GM08714 (cell line): Measurements from ENCODE around the gene MAP7D1.
"Not testable (repeated sequence)": the region's sequence is repeated elsewhere in the genome, so short reads cannot be mapped to it uniquely, and the experiment has no call there.

Experiments used
- H3K4me3 ChIP-seq: fragments of 200-500 bp; sonication (Bioruptor generic); 2 replicates; pipeline ENCODE4 v1.5.1; 2014; ENCODE audit warnings: mild to moderate bottlenecking, low read length, inconsistent platforms
- ZNF274 ChIP-seq: IDR thresholded peaks from 2 replicates; pipeline ENCODE4 v1.6.1; 2012; ENCODE audit warnings: mild to moderate bottlenecking, low read depth, low read length

MAP7D1 gene

DNA sequence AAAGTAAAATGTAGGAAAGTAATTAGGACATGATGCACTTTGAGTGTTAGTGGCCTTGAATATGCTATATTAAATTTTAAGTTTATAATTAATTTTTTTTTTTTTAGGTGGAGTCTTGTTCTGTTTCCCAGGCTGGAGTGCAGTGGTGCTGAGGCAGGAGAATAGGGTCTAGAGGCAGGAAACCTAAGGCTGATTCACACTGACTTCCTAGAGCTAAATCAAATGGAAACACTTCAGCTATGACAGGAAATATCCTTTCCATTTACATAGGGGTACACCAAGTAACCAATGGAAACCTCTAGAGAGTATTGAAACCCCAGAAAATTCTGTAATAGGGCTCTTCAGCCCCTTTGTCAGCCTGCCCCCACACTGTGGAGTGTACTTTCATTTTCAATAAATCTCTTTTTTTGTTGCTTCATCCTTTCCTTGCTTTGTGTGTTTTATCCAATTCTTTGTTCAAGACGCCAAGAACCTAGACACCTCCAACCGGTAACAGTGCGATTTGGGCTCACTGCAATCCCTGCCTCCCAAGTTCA, 50.4 kb downstream of the MAP7D1 start:
- TF ChIP-seq ZNF274: no peak
- no peak overlapping the region for H3K4me3 ChIP-seq

DNA sequence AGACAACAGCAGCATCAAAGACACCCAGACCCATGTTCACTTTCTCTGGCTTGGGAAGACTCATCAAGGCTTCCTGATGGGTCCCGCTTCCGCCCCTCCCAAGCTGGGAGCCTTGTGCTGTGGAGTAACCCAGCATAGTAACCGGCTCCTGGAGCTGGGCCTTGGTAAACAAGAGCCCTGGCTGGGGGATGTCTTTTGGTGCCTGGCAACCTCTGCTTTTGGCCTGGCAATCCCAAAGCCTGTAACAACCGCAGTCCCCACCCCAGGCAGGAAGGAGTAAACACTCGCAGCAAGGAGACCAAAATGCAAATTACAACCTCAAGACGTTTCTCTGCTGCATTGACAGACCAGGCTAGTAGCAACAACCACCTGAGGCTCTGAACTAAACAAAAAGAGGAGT, 51.4 kb downstream of the MAP7D1 start:
- H3K4me3 ChIP-seq: no peak overlapping the region
- TF ChIP-seq ZNF274: no peak

DNA sequence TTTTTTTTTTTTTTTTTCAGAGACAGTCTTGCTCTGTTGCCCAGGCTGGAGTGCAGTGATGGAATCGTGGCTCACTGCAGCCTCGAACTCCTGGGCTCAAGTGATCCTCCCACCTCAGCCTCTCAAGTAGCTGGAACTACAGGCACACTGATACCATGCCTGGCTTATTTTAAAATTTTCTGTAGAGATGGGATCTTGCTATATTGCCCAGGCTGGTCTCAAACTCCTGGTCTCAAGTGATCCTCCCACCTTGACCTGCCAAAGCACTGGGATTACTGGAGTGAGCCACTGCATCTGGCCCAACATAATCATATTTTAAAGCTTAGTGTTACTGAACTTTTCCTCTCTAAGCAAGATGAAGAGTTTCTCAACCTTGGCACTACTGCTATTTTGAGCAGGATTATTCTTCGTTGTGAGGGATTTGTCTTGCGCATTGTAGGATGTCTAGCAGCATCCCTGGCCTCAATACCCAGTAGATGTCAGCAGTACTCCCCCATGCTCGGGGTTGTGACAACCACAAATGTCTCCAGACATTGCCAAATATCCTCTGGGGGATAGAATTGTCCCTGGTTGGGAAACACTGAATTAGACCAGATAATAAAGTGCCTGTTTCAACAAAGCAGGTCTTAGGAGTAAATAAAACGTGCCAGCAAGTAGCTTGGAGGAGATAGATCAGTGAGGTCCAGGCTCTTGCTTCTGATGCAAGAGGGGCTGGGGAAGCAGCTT, 53.2 kb downstream of the MAP7D1 start:
- H3K4me3 ChIP-seq: no peak overlapping the region
- TF ChIP-seq ZNF274: no peak

DNA sequence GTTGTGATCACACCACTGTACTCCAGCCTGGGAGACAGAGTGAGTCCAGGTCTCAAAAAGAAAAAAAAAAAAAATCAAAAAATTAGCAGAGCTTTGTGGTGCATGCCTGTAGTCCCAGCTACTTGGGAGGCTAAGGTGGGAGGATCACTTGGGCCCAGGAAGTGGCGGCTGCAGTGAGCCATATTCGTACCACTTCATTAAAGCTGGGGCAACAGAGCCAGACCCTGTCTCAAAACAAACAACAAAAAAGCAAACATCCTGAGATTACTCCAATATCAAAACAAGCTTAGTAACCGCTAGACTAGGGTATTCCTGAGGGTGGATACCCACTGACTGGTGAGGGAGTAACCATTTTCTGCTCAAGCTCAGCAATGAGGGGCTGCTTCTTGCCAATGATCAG, 55.3 kb downstream of the MAP7D1 start:
- TF ChIP-seq ZNF274: no peak
- no peak overlapping the region for H3K4me3 ChIP-seq

DNA sequence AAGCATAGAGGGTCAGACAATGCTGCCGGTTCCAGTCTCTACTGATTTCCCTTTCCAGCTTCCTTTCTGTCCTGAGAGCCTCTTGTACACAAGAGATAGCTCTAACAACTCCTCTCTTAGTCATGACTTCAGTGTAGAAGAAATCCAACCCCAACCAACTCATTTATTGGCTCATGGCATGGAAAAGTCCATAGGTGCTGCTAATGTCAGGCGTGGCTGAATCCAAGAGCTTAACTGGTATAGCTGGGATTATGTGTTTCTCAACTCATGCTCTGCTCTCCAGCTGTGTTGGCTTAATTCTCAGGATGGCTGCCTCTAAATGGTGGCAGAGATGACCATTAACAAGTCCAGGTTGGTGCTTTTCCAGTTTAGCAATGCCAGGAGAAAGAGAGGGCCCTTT, 55.9 kb downstream of the MAP7D1 start:
- TF ChIP-seq ZNF274: no peak
- H3K4me3 ChIP-seq: no peak overlapping the region

DNA sequence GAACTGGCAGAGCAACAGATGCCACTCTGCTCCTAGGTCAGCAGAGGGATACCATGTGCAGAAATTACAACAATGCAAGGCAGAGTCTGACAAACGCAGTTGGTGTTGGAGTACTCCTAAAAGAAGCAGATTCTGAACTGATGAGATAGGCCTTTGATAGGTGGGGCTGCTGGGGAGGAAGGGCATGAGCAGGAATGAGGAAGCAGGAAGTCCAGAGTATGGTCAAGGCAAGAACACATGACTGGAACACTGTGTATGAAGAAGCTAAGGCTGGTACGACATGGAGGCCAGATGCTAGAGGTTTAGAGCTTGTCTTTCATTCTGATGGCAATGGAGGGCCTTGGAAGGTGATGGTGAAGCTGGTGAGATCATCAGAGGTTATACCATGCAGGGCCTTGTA, 56.8 kb downstream of the MAP7D1 start:
- H3K4me3 ChIP-seq: no peak overlapping the region
- no peak for TF ChIP-seq ZNF274

DNA sequence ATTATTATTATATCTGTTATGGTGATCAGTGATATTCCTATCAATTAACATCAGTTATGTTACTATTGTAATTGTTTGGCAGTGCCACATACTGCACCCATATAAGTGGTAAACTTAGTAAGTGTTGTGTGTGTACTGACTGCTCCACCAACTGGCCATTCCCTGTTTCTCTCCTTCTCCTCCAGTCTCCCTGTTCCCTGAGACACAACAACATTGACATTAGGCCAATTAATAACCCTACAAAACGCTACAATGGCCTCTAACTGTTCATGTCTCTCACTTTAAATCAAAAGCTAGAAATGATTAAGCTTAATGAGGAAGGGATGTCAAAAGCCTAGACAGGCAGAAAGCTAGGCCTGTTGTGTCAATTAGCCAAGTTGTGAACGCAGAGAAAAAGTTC, 61.7 kb downstream of the MAP7D1 start:
- no peak overlapping the region for H3K4me3 ChIP-seq
- TF ChIP-seq ZNF274: no peak

DNA sequence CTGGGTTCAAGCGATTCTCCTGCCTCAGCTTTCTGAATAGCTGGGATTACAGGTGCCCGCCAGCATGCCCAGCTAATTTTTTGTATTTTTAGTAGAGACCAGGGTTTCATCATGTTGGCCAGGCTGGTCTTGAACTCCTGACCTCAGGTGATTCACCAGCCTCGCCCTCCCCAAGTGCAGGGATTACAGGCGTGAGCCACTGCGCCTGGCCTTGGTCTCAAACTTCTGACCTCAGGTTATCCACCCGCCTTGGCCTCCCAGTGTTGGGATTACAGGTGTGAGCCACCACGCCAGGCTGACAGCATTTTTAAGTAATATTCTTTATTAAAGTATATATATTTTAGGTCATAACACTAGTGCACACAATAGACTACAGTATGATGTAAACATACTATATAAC, 65.9 kb downstream of the MAP7D1 start:
- not testable (repeated sequence) for H3K4me3 ChIP-seq

DNA sequence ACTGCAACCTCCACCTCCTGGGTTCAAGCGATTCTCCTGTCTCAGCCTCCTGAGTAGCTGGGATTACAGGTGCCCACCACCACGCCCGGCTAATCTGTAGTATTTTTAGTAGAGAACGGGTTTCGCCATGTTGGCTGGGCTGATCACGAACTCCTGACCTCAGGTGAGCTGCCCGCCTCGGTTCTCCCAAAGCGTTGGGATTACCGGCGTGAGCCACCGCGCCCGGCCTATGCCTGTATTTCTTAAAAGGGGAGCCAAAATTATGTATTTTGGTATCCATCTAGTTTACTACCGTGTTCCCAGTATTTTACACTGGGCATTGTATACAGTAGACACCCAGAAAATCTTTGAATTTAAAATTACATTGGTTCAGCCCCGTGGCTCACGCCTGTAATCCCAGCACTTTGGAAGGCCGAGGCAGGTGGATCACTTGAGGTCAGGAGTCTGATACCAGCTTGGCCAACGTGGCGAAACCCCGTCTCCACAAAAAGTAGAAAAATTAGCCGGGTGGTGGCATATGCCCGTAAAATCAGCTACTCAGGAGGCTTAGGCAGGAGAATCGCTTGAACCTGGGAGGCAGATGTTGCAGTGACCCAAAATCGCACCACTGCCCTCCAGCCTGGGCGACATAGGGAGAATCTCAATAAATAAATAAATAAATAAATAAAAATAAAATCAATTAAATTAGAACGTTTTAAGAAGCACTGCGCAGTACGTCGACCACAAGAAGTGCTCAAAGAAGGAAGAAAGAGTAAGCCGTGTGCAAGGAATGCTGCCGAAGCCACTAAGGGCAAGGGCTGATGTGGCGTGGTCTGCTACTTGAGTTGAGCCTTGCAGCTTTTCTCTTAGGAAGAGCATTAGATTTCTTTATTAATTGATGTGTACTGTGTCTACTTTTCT, 66.8 kb downstream of the MAP7D1 start:
- no peak for TF ChIP-seq ZNF274
- H3K4me3 ChIP-seq: peak overlapping the region; percentile 87; the same call in 1 of the 2 replicates

DNA sequence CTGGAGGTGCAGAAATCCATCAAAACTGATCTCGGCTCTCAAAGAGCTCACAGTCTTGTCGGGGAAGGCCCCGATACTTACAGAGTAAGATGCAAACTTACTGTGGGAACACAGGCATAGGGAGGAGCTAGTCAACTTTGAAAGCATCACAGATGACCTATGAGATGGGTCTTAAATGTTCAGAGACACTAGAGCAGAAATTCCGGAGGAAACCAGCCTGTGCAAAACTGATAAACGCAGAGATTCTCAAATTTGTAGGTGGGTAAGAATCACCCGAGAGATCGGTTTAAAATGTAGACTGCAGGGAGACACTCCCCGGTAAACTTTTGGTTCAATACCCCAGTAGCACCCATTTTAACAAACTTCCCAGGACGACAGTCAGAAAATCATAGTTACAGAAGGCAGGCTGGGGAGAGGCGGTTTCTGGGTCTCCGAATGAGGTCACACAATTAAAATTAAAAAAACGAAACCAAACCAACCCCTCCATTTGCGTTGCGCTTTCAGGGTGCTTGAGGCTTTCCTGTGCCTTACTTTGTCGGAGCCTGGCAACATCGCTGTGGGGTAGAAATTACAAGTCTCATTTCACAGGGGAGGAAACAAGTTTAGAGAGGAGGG, 67.5 kb downstream of the MAP7D1 start:
- peak overlapping the region; percentile 87 for H3K4me3 ChIP-seq
- no peak for TF ChIP-seq ZNF274

DNA sequence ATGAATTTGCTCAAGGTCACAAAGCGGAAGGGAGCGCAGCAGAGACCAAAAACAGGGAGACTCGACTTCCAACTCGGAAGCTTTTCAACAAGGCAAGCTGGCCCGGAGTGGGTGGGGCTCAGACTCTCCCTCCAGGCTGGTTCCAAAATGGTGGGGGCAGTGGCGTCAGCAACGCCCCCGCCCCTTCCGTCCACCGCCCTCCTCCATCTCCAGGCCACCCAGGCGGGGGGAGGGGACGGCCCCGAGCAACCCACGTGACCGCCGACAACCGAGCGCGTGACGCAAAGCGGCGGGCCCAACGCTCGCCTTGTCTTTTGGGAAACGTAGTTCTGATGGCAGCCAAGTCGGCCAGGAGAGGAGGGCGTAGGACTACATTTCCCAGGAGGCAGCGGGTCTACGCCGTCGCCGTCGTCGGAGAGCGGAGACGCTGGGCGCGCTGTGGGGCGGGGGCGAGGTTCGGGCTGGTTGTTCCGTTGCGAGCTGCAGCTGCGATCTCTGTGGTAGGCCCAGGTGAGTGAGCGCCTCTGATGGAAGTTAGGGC, 68.1 kb downstream of the MAP7D1 start, which contains the start of gene THRAP3:
Gene THRAP3 (plus strand): TSS at position 448 of the 541 bp plus-strand sequence. CDS start 58,121 bp downstream, outside the sequence.
- H3K4me3 ChIP-seq: peak within 1 kb of the TSS; percentile 87
- TF ChIP-seq ZNF274: no peak

DNA sequence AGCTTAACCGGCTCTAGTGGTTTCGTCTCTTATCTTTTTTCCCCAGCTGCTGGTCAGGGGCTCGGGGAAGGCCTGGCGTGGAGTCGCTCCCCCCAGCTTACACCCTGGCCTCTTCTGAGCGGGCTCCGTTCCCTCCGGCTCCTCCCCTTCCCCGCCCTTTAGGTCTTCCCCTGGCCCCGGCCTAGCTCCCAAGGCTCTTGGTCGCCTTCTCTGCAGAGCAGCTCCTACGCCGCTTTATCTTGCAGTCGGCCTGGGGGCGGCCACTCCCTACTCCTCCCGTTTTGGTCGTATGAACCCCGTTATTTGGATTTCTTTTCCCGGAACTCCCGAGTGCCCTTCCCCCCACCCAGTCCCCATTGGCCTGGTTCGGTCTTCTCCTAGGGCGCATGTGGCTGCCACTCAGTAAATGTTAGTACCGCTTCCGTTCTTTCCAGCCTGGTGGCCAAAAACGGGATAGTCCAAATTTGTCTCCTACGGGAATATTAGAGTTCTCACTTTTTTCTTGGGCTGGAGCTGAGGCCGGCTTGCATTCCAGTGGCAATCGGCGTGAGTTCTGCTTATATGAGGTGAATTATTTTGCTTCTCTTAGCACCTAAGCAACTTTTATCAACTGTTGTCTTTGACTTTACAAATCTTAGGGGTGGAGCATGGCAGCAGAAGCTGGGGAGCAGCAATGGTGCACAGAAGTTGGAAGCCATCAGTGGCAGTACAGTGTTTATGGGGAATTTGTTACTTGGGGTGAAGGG, 68.8 kb downstream of the MAP7D1 start:
- TF ChIP-seq ZNF274: no peak
- H3K4me3 ChIP-seq: peak overlapping the region; percentile 85

DNA sequence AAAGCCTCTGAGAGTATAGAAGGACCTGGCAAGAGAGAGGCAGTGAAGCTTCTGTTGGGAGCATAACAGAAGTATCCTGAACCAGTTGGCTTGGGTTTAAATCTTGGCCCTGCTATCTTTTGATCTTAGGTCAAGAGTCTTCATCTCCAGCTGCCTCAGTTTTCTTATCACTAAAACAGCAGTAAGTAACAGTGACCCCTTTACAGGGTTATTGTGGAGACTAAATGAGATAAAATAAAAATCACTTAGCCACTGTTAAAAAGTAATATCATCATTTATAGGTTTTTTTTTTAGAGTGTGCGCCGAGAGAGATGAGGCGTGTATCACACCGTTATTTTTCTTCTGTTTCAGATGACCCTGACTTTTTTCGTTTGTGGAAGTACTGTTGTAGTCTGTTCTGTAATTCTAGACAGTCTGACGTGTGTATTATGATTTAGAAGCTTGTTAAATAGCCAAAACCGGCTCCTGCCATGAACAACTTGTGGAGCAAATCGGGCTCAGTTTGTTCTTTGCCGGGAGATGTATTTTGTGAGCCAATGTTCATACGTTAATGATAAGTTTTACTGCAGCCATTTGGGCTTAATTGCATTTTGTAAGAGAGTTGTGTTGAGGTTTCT, 69.4 kb downstream of the MAP7D1 start:
- peak overlapping the region; percentile 85 for H3K4me3 ChIP-seq
- no peak for TF ChIP-seq ZNF274

DNA sequence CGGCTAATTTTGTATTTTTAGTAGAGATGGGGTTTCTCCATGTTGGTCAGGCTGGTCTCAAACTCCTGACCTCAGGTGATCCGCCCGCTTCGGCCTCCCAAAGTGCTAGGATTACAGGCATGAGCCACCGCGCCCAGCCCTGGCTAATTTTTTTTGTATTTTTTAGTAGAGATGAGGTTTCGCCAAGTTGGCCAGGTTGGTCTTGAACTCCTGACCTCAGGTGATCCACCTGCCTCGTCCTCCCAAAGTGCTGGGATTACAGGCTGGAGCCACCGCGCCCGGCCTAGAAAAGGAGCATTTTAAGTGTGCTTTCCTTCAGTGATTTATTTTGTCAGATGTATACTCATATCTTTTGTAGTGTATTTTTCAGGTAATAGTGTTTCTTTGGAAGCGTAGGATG, 74.3 kb downstream of the MAP7D1 start:
- H3K4me3 ChIP-seq: not testable (repeated sequence)
